DOHH2 (cell line): Measurements from ENCODE around the gene NFKB2.

Source experiments
- CTCF ChIP-seq: fragments of 200-600 bp; sonication (generic); IDR thresholded peaks from one replicate; pipeline ENCODE4 v1.5.1; 2014; ENCODE audit warnings: antibody characterized with exemption, mild to moderate bottlenecking, low read depth, low read length; ENCODE audit not compliant: poor library complexity, severe bottlenecking
- EZH2phosphoT487 ChIP-seq: fragments of 200-600 bp; sonication (generic); IDR thresholded peaks from 2 replicates; pipeline ENCODE4 v1.6.1; 2017; ENCODE audit warnings: borderline replicate concordance, mild to moderate bottlenecking, antibody characterized with exemption, low read length, moderate library complexity, mixed read lengths

GRCh38 chr10:102419269-102420180 is 24.0 kb downstream of the NFKB2 start:
- TF ChIP-seq CTCF (no peak), EZH2phosphoT487 (no peak)
